Measurements from ENCODE around the gene EPN3.

- TF ChIP-seq ZNF626 (tag by site-specific recombination; IDR thresholded peaks at IDR 0.05) (no peak), ATF2 (tag by site-specific recombination; IDR thresholded peaks at IDR 0.05; ENCODE audit: low read depth) (no peak), ZNF184 (tag by site-specific recombination; IDR thresholded peaks at IDR 0.05) (no peak), CTCF (tag by site-specific recombination; IDR thresholded peaks at IDR 0.05) (no peak)
Observed at GRCh38 chr17:50507871-50508572, 24.5 kb upstream of the EPN3 start, which contains the start of gene MYCBPAP.

Measured in HEK293 (cell line).